Neuron (in vitro differentiated cells): ENCODE results near the gene GRIFIN.

ENCODE experiments used
- H2AFZ ChIP-seq: one replicate; pipeline ENCODE4 v1.6.1; 2013; ENCODE audit warnings: low read depth, mild to moderate bottlenecking, inconsistent platforms, low read length, moderate library complexity
- H3K27me3 ChIP-seq: one replicate; pipeline ENCODE4 v1.6.1; 2013; ENCODE audit warnings: low read length; ENCODE audit not compliant: insufficient read depth
- H3K36me3 ChIP-seq: one replicate; pipeline ENCODE4 v1.6.1; 2013; ENCODE audit warnings: low read length; ENCODE audit not compliant: insufficient read depth
- H3K4me1 ChIP-seq: one replicate; pipeline ENCODE4 v1.6.1; 2013; ENCODE audit warnings: low read length; ENCODE audit not compliant: insufficient read depth
- H3K4me3 ChIP-seq: 2 replicates; pipeline ENCODE4 v1.5.1; 2013; ENCODE audit warnings: mild to moderate bottlenecking, low read length, moderate library complexity
- H3K9me3 ChIP-seq: one replicate; pipeline ENCODE4 v1.6.1; 2013; ENCODE audit warnings: low read length

The GRIFIN gene

GRCh38 chr7:2488681-2489080 lies 12.5 kb upstream of the GRIFIN start:
- Histone ChIP-seq H3K36me3 (no peaks in the 10 kb centered on the region), H2AFZ (no peak overlapping the region), H3K27me3 (no peaks in the 10 kb centered on the region), H3K4me3 (no peak overlapping the region), H3K9me3 (no peaks in the 10 kb centered on the region), H3K4me1 (peaks cover 16% of the 10 kb centered on the region)

- Histone ChIP-seq H3K4me3 (no peak overlapping the region), H3K9me3 (no peaks in the 10 kb centered on the region), H3K36me3 (no peaks in the 10 kb centered on the region), H2AFZ (no peak overlapping the region), H3K27me3 (no peaks in the 10 kb centered on the region), H3K4me1 (peaks cover 13% of the 10 kb centered on the region)
These were observed 12.1 kb upstream of the GRIFIN start for GRCh38 chr7:2488272-2488645.

GRCh38 chr7:2487586-2488271 lies 11.5 kb upstream of the GRIFIN start:
- Histone ChIP-seq H3K36me3 (no peaks in the 10 kb centered on the region), H3K9me3 (no peaks in the 10 kb centered on the region), H3K4me3 (no peak overlapping the region), H3K4me1 (peaks cover 11% of the 10 kb centered on the region), H2AFZ (no peak overlapping the region), H3K27me3 (no peaks in the 10 kb centered on the region)

GRCh38 chr7:2484868-2485267 lies 8.7 kb upstream of the GRIFIN start:
- Histone ChIP-seq H3K9me3 (no peaks in the 10 kb centered on the region), H3K4me1 (peaks cover 14% of the 10 kb centered on the region), H3K4me3 (no peak overlapping the region), H3K36me3 (no peaks in the 10 kb centered on the region), H3K27me3 (no peaks in the 10 kb centered on the region), H2AFZ (no peak overlapping the region)

- Histone ChIP-seq H3K9me3 (no peaks in the 10 kb centered on the region), H3K4me1 (peaks cover 16% of the 10 kb centered on the region), H2AFZ (no peak overlapping the region), H3K4me3 (no peak overlapping the region), H3K36me3 (no peaks in the 10 kb centered on the region), H3K27me3 (no peaks in the 10 kb centered on the region)
These were observed 7.3 kb upstream of the GRIFIN start for GRCh38 chr7:2483494-2483893.

- Histone ChIP-seq H3K27me3 (no peaks in the 10 kb centered on the region), H3K36me3 (no peaks in the 10 kb centered on the region), H3K9me3 (no peaks in the 10 kb centered on the region), H3K4me3 (no peak overlapping the region), H3K4me1 (peaks cover 18% of the 10 kb centered on the region), H2AFZ (no peak overlapping the region)
These were observed 6.7 kb upstream of the GRIFIN start for GRCh38 chr7:2482725-2483451.

GRCh38 chr7:2481195-2481594 lies 5.0 kb upstream of the GRIFIN start:
- H3K27me3 ChIP-seq: no peaks in the 10 kb centered on the region
- H3K4me1 ChIP-seq: peaks cover 33% of the 10 kb centered on the region
- H3K36me3 ChIP-seq: no peaks in the 10 kb centered on the region
- no peak overlapping the region for H3K4me3 ChIP-seq
- no peak overlapping the region for H2AFZ ChIP-seq
- no peaks in the 10 kb centered on the region for H3K9me3 ChIP-seq

GRCh38 chr7:2480070-2480408 lies 3.8 kb upstream of the GRIFIN start:
- no peaks in the 10 kb centered on the region for H3K27me3 ChIP-seq
- peaks cover 34% of the 10 kb centered on the region for H3K4me1 ChIP-seq
- H2AFZ ChIP-seq: no peak overlapping the region
- no peak overlapping the region for H3K4me3 ChIP-seq
- H3K9me3 ChIP-seq: no peaks in the 10 kb centered on the region
- H3K36me3 ChIP-seq: no peaks in the 10 kb centered on the region

GRCh38 chr7:2479276-2480069 lies 3.3 kb upstream of the GRIFIN start:
- no peak overlapping the region for H2AFZ ChIP-seq
- no peak overlapping the region for H3K4me3 ChIP-seq
- H3K36me3 ChIP-seq: no peaks in the 10 kb centered on the region
- peaks cover 34% of the 10 kb centered on the region for H3K4me1 ChIP-seq
- no peaks in the 10 kb centered on the region for H3K9me3 ChIP-seq
- no peaks in the 10 kb centered on the region for H3K27me3 ChIP-seq

- Histone ChIP-seq H3K27me3 (no peaks in the 10 kb centered on the region), H3K4me3 (no peak overlapping the region), H3K9me3 (no peaks in the 10 kb centered on the region), H2AFZ (no peak overlapping the region), H3K4me1 (peaks cover 34% of the 10 kb centered on the region), H3K36me3 (no peaks in the 10 kb centered on the region)
These were observed 2.6 kb upstream of the GRIFIN start for GRCh38 chr7:2478800-2479199.

- Histone ChIP-seq H3K36me3 (no peaks in the 10 kb centered on the region), H3K4me3 (no peak overlapping the region), H3K4me1 (peaks cover 34% of the 10 kb centered on the region), H3K9me3 (no peaks in the 10 kb centered on the region), H3K27me3 (no peaks in the 10 kb centered on the region), H2AFZ (no peak overlapping the region)
These were observed 2.2 kb upstream of the GRIFIN start for GRCh38 chr7:2478399-2478785.

- Histone ChIP-seq H3K4me3 (no peak overlapping the region), H3K36me3 (no peaks in the 10 kb centered on the region), H3K9me3 (no peaks in the 10 kb centered on the region), H3K27me3 (no peaks in the 10 kb centered on the region), H2AFZ (no peak overlapping the region), H3K4me1 (peaks cover 37% of the 10 kb centered on the region)
These were observed 1.5 kb upstream of the GRIFIN start for GRCh38 chr7:2477447-2478398.
